Esophagus muscularis mucosa (tissue), 4 donors: ENCODE data around the gene ABHD12. TPM values are rescaled to one million over a fixed set of nuclear protein-coding genes. Genes with fewer than 3 reads are reported as not detected.

Experiments
- DNase-seq: peaks from one replicate; pipeline ENCODE4 v3.0.0-alpha.2; 2017; ENCODE audit errors: extremely low spot score
- H3K27ac ChIP-seq, 4 donors: fragments of 200-600 bp; sonication (generic); replicated peaks in 1 of 4; 1 replicate in 3 of 4; 2 replicates in 1 of 4; pipeline ENCODE4 v1.5.1; 2016 to 2019; ENCODE audit warnings: mild to moderate bottlenecking in 1 of 4
- H3K27me3 ChIP-seq, 4 donors: fragments of 200-600 bp; sonication (generic); one replicate each; pipeline versions ENCODE4 v1.5.1 to v1.6.0; 2016 to 2019
- H3K36me3 ChIP-seq, 4 donors: fragments of 200-600 bp; sonication (generic); one replicate each; pipeline ENCODE4 v1.5.1; 2016 to 2019
- H3K4me1 ChIP-seq, 4 donors: fragments of 200-600 bp; sonication (generic); one replicate each; pipeline ENCODE4 v1.5.1; 2016 to 2019
- H3K4me3 ChIP-seq, 4 donors: fragments of 200-600 bp; sonication (generic); 1 replicate in 2 of 4; 2 replicates in 2 of 4; pipeline ENCODE4 v1.5.1; 2016 to 2019; ENCODE audit warnings: mild to moderate bottlenecking in 4 of 4, moderate library complexity in 1 of 4
- H3K9me3 ChIP-seq, 4 donors: fragments of 200-600 bp; sonication (generic); 1 replicate in 3 of 4; 2 replicates in 1 of 4; pipeline ENCODE4 v1.5.1; 2016 to 2019
- CTCF ChIP-seq, 3 experiments: fragments of 200-600 bp in 2 of 3; fragments of 450-650 bp in 1 of 3; sonication (generic) in 2 of 3; IDR thresholded peaks; one replicate each; pipeline ENCODE4 v1.5.1; 2017 to 2019; ENCODE audit warnings: antibody characterized with exemption in 3 of 3, mild to moderate bottlenecking in 2 of 3, moderate library complexity in 1 of 3
- EP300 ChIP-seq: sonication (generic); formaldehyde crosslinking; IDR thresholded peaks from one replicate; pipeline ENCODE4 v1.6.1; 2017; ENCODE audit warnings: antibody characterized with exemption
- POLR2A ChIP-seq: fragments of 450-650 bp; IDR thresholded peaks from one replicate; pipeline ENCODE4 v1.6.1; 2017; ENCODE audit warnings: antibody characterized with exemption, moderate library complexity, mild to moderate bottlenecking, low read depth
- POLR2AphosphoS5 ChIP-seq, 2 donors: sonication (generic); formaldehyde crosslinking; IDR thresholded peaks; one replicate each; pipeline ENCODE4 v1.6.1; 2017; ENCODE audit warnings: antibody characterized with exemption in 2 of 2
- WGBS: methylation state at CpG from one replicate; pipeline ENCODE4 v1.1.5; 2018; 5-methylcytosine and 5-hydroxymethylcytosine counted together
- intact Hi-C: fragments of 100-400 bp; cut with DNase I; formaldehyde crosslinking; loops from one replicate; pipeline ENCODE4 v1.15.1; 2023
- total RNA-seq, 4 donors: library from RNA; depleted of rRNA; stranded (reverse); fragments of >200 nt; gene quantifications; one replicate each; pipeline versions ENCODE4 v1.1.0 to v1.2.1, GENCODE V29; 2016

Gene ABHD12
- total RNA-seq, 4 donors from 2014 or later = 27.0 to 41.6 (median 35.4) TPM

- H3K27me3 ChIP-seq = no peaks in the 10 kb centered on the region
- peaks cover 22 to 43% (median 37%) of the 10 kb centered on the region in 4 donors for H3K36me3 ChIP-seq
- no peak overlapping the region for H3K4me3 ChIP-seq
- TF ChIP-seq POLR2A = no peak
- TF ChIP-seq CTCF (IDR thresholded peaks at IDR 0.05) = no peak
- TF ChIP-seq EP300 = no peak
- TF ChIP-seq POLR2AphosphoS5 (IDR thresholded peaks at IDR 0.05) = no peak
- peak overlapping the region; percentile 40 to 98 (median 79) for H3K27ac ChIP-seq
- intact Hi-C loops = no loop called here
- WGBS = 74% methylated on average over 10 of the region's 10 CpGs
- DNase-seq = no peak
- no peaks in the 10 kb centered on the region for H3K9me3 ChIP-seq
- H3K4me1 ChIP-seq = peaks cover 58 to 66% (median 64%) of the 10 kb centered on the region in 4 donors
Observed at GRCh38 chr20:25257756-25258475, 132.7 kb downstream of the ABHD12 start.

- Histone ChIP-seq H3K27me3 (no peaks in the 10 kb centered on the region), H3K4me3 (peak overlapping the region in 1 of 4 donors; percentile 2), H3K27ac (peak overlapping the region; percentile 62 to 98 (median 79)), H3K9me3 (no peaks in the 10 kb centered on the region), H3K36me3 (peaks cover 22 to 45% (median 38%) of the 10 kb centered on the region in 4 donors), H3K4me1 (peaks cover 66 to 73% (median 72%) of the 10 kb centered on the region in 4 donors)
- 79% methylated on average over 5 of the region's 5 CpGs for WGBS
- intact Hi-C loops = no loop called here
- no peak for DNase-seq
- no peak for TF ChIP-seq CTCF (IDR thresholded peaks at IDR 0.05)
- no peak for TF ChIP-seq POLR2AphosphoS5 (IDR thresholded peaks at IDR 0.05)
- no peak for TF ChIP-seq POLR2A
- TF ChIP-seq EP300 = no peak
Observed at GRCh38 chr20:25257130-25257529, 133.5 kb downstream of the ABHD12 start.

- no peak for TF ChIP-seq POLR2AphosphoS5 (IDR thresholded peaks at IDR 0.05)
- no peak for TF ChIP-seq POLR2A
- no peak for TF ChIP-seq CTCF (IDR thresholded peaks at IDR 0.05)
- no peak for TF ChIP-seq EP300
- intact Hi-C loops = no loop called here
- H3K36me3 ChIP-seq = peaks cover 21 to 39% (median 30%) of the 10 kb centered on the region in 4 donors
- 68% methylated on average over 5 of the region's 5 CpGs for WGBS
- DNase-seq = no peak
- peak overlapping the region in 1 of 4 donors; percentile 2 for H3K4me3 ChIP-seq
- H3K4me1 ChIP-seq = peaks cover 73 to 81% (median 80%) of the 10 kb centered on the region in 4 donors
- peak overlapping the region; percentile 69 to 99 (median 97) for H3K27ac ChIP-seq
- H3K9me3 ChIP-seq = no peaks in the 10 kb centered on the region
- H3K27me3 ChIP-seq = no peaks in the 10 kb centered on the region
Observed at GRCh38 chr20:25256226-25256859, 134.3 kb downstream of the ABHD12 start.

- DNase-seq = no peak
- 49% methylated on average over 5 of the region's 12 CpGs for WGBS
- intact Hi-C loops = no loop called here
- TF ChIP-seq CTCF (IDR thresholded peaks at IDR 0.05) = peak in 1 of 3 experiments; percentile 6
- no peak for TF ChIP-seq POLR2A
- peaks cover 11 to 27% (median 19%) of the 10 kb centered on the region in 4 donors for H3K36me3 ChIP-seq
- no peaks in the 10 kb centered on the region for H3K27me3 ChIP-seq
- H3K4me1 ChIP-seq = peaks cover 79 to 93% (median 91%) of the 10 kb centered on the region in 4 donors
- peak overlapping the region; percentile 69 to 99 (median 97) for H3K27ac ChIP-seq
- peak overlapping the region in 1 of 4 donors; percentile 14 for H3K4me3 ChIP-seq
- H3K9me3 ChIP-seq = no peaks in the 10 kb centered on the region
Observed at GRCh38 chr20:25254986-25255680, 135.5 kb downstream of the ABHD12 start.
